Measurements from ENCODE around the gene TNFRSF1B. TPM values are rescaled to one million over a fixed set of nuclear protein-coding genes. Genes with fewer than 3 reads are reported as not detected.

Gene TNFRSF1B
- total RNA-seq, 2 experiments from 2014 or later = 173 to 191 TPM

- H3K4me3 Mint-ChIP-seq = no peak overlapping the region
- ChIA-PET POLR2A (interaction anchor here (1.0 to 4.9 kb wide), 14 partner anchors 9 to 89 kb away, joined by 3 to 51 read pairs (median 6); partner anchors contain the start of gene TNFRSF1B), CTCF (interaction anchor here (0.6 to 11.7 kb wide), 62 partner anchors 8 to 533 kb away, joined by 3 to 395 read pairs (median 9); partner anchors contain the start of genes MIIP, TNFRSF1B and VPS13D)
- TF ChIP-seq, protein P1, sequence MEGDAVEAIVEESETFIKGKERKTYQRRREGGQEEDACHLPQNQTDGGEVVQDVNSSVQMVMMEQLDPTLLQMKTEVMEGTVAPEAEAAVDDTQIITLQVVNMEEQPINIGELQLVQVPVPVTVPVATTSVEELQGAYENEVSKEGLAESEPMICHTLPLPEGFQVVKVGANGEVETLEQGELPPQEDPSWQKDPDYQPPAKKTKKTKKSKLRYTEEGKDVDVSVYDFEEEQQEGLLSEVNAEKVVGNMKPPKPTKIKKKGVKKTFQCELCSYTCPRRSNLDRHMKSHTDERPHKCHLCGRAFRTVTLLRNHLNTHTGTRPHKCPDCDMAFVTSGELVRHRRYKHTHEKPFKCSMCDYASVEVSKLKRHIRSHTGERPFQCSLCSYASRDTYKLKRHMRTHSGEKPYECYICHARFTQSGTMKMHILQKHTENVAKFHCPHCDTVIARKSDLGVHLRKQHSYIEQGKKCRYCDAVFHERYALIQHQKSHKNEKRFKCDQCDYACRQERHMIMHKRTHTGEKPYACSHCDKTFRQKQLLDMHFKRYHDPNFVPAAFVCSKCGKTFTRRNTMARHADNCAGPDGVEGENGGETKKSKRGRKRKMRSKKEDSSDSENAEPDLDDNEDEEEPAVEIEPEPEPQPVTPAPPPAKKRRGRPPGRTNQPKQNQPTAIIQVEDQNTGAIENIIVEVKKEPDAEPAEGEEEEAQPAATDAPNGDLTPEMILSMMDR (IDR thresholded peaks at IDR 0.05) = no peak
- intact Hi-C loops (cut with micrococcal nuclease) = loop anchor here (1.0 to 5.0 kb wide), 3 partner anchors 37 to 83 kb away; no protein-coding TSS in a partner anchor
- peaks cover 3% of the 10 kb centered on the region for H3K27me3 Mint-ChIP-seq
- H3K4me1 Mint-ChIP-seq (ENCODE audit: low read depth) = peaks cover 64% of the 10 kb centered on the region
- no peaks in the 10 kb centered on the region for H3K9me3 Mint-ChIP-seq
- DNase-seq (no peak), ATAC-seq (no peak)
- H3K27ac Mint-ChIP-seq = peak overlapping the region; percentile 73
- no peaks in the 10 kb centered on the region for H3K36me3 Mint-ChIP-seq (ENCODE audit: low read depth)
Observed at GRCh38 chr1:12125422-12126355, 41.1 kb upstream of the TNFRSF1B start.

- intact Hi-C loops (cut with micrococcal nuclease) = loop anchor here (5.0 kb wide), 2 partner anchors 36 to 51 kb away; no protein-coding TSS in a partner anchor
- Mint-ChIP-seq H3K4me3 (no peak overlapping the region), H3K9me3 (no peaks in the 10 kb centered on the region), H3K36me3 (ENCODE audit: low read depth) (no peaks in the 10 kb centered on the region), H3K27ac (peak overlapping the region; percentile 98), H3K27me3 (peaks cover 2% of the 10 kb centered on the region), H3K4me1 (ENCODE audit: low read depth) (peaks cover 55% of the 10 kb centered on the region)
- TF ChIP-seq, protein P1 (IDR thresholded peaks at IDR 0.05) = no peak
- DNase-seq (no peak), ATAC-seq (no peak)
- CTCF ChIA-PET = interaction anchor here (0.6 to 11.7 kb wide), 13 partner anchors 11 to 492 kb away, joined by 3 to 395 read pairs (median 16); partner anchors contain the start of genes DHRS3 and VPS13D
- POLR2A ChIA-PET = interaction anchor here (2.7 to 4.9 kb wide), 3 partner anchors 51 to 82 kb away, joined by 13 to 51 read pairs (median 18); no protein-coding TSS in a partner anchor
Observed at GRCh38 chr1:12126781-12127180, 40.0 kb upstream of the TNFRSF1B start.

GRCh38 chr1:12127206-12127810 lies 39.5 kb upstream of the TNFRSF1B start:
- H3K9me3 Mint-ChIP-seq = no peaks in the 10 kb centered on the region
- TF ChIP-seq, protein P1 (IDR thresholded peaks at IDR 0.05) = no peak
- no peaks in the 10 kb centered on the region for H3K27me3 Mint-ChIP-seq
- intact Hi-C loops (cut with micrococcal nuclease) = loop anchor here (5.0 kb wide), 2 partner anchors 35 to 50 kb away; no protein-coding TSS in a partner anchor
- ATAC-seq (peak; percentile 85), DNase-seq (peak; percentile 84)
- ChIA-PET POLR2A (interaction anchor here (0.9 to 4.9 kb wide), 4 partner anchors 31 to 219 kb away, joined by 3 to 51 read pairs (median 11); no protein-coding TSS in a partner anchor), CTCF (interaction anchor here (0.6 to 11.7 kb wide), 10 partner anchors 18 to 491 kb away, joined by 3 to 395 read pairs (median 5); partner anchors contain the start of gene DHRS3)
- H3K4me1 Mint-ChIP-seq (ENCODE audit: low read depth) = peaks cover 58% of the 10 kb centered on the region
- H3K36me3 Mint-ChIP-seq (ENCODE audit: low read depth) = no peaks in the 10 kb centered on the region
- H3K27ac Mint-ChIP-seq = peak overlapping the region; percentile 98
- H3K4me3 Mint-ChIP-seq = peak overlapping the region; percentile 64

GRCh38 chr1:12128120-12128519 lies 38.7 kb upstream of the TNFRSF1B start:
- H3K27me3 Mint-ChIP-seq = no peaks in the 10 kb centered on the region
- CTCF ChIA-PET = interaction anchor here (0.9 to 11.7 kb wide), 2 partner anchors 22 to 78 kb away, joined by 3 to 395 read pairs; no protein-coding TSS in a partner anchor
- no peaks in the 10 kb centered on the region for H3K9me3 Mint-ChIP-seq
- intact Hi-C loops (cut with micrococcal nuclease) = loop anchor here (5.0 kb wide), 2 partner anchors 34 to 49 kb away; no protein-coding TSS in a partner anchor
- DNase-seq (no peak), ATAC-seq (no peak)
- peak overlapping the region; percentile 98 for H3K27ac Mint-ChIP-seq
- TF ChIP-seq, protein P1 (IDR thresholded peaks at IDR 0.05) = no peak
- H3K36me3 Mint-ChIP-seq (ENCODE audit: low read depth) = no peaks in the 10 kb centered on the region
- peak overlapping the region; percentile 64 for H3K4me3 Mint-ChIP-seq
- POLR2A ChIA-PET = interaction anchor here (0.7 to 4.9 kb wide), 5 partner anchors 30 to 220 kb away, joined by 3 to 51 read pairs (median 5); no protein-coding TSS in a partner anchor
- H3K4me1 Mint-ChIP-seq (ENCODE audit: low read depth) = peaks cover 67% of the 10 kb centered on the region
